ENCODE results near the gene IZUMO1R.
"Not testable (repeated sequence)": the region's sequence is repeated elsewhere in the genome, so short reads cannot be mapped to it uniquely, and the experiment has no call there.

Gene IZUMO1R

DNA sequence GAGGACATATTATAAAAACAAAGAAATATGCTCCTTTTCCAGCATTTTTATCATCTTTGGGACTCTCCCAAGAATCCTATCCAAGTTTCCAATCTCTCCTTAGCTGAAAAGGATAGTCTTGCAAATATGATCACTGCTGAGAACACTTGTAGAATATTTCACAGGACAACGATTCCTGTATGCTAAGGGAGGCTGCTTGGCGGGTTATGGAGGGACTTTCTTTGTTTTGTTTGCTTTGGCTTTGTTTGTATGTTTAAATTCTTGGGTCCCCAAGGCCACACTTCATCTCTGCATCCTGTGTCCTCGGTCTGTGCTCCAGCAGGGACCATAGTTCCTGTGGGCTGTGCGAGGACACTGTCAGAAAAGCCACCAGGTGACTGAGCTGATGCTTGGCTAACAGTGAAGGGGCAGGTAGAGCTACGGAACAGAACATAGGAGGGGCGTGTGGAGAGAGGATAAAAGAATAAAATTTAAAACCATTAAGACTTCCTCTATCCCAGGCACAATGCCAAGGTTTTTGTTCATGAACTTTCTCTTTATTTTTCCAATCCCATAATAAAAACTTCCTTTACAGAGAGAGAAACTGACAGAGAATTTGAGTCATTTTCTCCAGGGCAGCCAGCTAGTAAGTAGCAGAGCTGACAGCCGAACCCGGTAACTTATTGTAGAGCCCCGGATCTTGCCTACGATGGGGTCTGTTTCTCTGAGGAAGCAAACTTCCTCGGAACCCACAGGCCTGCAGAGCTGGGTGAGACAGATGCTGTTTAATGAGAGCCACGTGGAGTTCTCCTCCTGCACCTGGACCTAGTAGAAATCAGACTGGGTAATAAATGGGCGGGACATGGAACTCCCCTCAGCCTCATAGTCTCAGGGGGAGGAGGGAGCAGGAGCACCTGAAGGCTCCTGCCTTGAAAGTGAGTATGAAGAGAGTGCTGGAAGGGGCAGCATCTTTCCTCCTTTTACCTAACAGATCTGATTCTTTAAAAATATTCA is at the start of gene IZUMO1R:
TSS of gene IZUMO1R (plus strand) at position 615 of the 993 bp plus-strand sequence. CDS start 1,057 bp downstream, outside the sequence.
- DNase-seq, result no peak

GRCh38 chr11:94271885-94272372 is 32.5 kb upstream of the IZUMO1R start:
- DNase-seq, result no peak

DNA sequence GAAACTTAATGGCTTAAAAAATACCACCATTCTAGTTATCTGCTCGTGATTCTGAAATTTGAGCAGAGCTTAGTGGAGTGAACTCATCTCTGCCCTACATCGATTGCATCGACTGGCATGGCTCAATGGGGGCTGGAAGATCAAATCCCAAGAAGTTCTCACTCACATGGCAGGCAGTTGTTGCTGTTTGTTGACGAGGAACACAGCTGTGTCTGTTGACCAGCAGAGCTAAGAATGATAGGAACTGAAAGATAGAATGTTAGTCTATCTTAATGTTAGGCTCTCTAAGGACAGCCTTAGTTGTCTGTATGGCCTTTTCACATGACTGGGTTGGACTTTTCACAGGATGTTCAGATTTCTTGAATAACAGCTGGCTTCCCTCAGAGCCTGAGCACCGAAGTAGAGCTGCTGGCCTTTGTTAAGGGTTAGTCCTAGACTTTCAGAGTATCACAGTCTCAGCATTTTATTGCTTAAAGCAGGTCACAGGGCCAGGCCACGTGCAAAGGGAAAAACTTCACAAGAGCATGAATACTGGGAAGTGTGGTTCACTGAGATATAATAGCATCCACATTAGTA is 31.6 kb upstream of the IZUMO1R start:
- DNase-seq, result no peak

GRCh38 chr11:94275961-94276360 is 28.4 kb upstream of the IZUMO1R start:
- DNase-seq, result no peak

DNA sequence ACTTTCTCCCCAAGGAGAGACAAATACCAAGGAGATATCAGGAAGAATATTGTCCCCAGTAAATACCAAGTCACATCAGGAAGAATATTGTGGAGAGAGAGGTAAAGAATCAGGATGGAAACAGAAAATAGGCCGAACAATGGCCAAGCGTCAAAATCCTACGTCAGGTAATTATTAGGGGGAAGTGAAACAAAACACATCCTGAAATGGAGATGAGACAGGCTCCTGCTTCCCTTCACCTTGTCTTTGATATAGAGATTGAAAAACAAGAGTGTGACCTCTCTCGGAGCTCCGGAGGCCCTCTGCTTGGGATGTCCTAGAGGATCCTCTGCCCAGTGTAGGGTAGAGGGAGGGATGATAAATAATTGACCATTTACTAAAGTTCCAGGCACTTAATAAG is 27.4 kb upstream of the IZUMO1R start:
- DNase-seq, result no peak

GRCh38 chr11:94278207-94278606 is 26.2 kb upstream of the IZUMO1R start:
- DNase-seq, result not testable (repeated sequence)

- DNase-seq, result no peak
Observed at GRCh38 chr11:94279996-94280395, 24.4 kb upstream of the IZUMO1R start.

DNA sequence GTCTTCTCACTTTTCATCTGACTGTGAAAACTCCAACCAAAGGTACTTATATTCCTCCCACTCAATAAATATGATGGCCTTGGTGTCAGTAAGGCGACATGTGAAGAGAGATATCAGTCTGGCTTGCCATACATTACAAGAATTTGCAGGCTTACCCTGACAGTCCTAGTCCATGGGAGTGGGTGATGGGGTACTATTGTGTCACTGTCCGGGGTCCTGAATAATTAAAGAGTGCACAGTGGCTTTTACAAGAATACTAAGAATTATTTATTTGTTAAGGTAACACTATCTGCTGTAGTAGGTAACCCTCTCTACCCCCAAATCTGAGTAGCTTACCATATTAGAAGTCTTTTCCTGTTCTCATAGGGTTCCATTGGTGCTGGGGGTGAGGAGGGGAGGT is 23.1 kb upstream of the IZUMO1R start:
- no peak for DNase-seq

DNA sequence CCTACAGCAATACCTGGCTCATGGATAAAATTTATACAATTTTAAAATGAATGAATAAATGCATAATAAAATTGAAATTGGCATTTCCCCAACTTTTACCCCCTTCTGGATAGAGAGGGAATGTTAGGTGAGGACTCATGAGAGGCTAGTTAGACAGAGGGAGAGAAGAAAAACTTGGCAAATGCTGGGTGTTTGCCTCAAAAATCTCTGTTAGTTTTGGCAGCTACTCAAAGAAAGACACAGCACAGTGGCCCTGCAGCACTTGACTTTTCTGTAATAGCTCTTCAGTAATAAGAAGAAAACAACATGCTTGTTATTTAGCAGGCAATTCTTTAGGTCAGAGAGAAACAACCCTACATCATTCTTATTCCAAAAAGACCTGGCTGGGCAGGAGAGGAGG is 20.7 kb upstream of the IZUMO1R start:
- no peak for DNase-seq

GRCh38 chr11:94295534-94295933 is 8.8 kb upstream of the IZUMO1R start:
- DNase-seq, result no peak

DNA sequence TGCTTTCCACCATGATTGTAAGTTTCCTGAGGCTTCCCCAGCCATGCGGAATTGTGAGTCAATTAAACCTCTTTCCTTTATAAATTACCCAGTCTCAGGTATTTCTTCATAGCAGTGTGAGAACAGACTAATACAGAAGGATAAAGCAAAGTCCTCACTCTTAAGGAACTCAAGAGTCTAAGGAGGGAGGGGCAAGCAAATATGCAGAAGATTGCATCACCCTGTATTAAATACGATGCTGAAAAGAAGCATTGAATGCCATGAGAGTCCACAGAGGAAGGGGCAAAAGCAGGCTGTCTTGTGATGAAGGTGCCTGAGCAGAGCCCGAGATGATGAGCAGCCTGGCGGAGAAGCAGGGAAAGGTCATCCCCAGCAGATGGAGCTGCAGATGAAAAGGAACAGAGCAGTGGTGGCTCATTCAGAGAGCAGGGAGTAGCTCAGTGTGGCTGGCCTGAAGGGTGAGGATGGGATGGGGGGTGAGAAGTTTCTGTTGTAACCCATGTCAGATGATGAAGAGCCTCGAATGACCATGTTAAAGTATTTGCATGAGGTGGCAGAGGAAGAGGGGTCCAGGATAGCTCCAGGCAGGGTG is 6.3 kb upstream of the IZUMO1R start:
- no peak for DNase-seq

DNA sequence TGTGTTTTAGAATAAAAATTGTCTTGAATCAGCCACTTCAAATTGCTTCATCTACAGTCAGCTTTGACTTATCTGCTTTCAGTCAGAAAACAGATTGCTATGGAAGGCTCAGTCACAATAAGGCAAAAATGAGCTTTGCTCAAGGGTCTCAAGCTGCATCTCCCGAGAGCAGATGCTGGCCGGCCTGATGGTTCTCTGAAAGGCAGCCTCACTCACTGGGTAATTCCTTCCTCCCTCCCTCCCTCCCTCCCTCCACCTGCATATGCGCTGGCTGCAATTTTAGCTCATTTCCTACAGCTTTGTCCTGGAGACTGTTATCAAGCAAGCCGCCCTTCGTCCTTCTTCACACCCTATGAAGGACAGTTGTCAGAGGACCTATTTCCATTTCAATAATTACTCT is 1.6 kb upstream of the IZUMO1R start:
- DNase-seq, result no peak

GRCh38 chr11:94305146-94305545 is 766 bp downstream of the IZUMO1R start:
- no peak for DNase-seq

GRCh38 chr11:94307101-94307791 is 2.9 kb downstream of the IZUMO1R start:
- DNase-seq, result no peak

DNA sequence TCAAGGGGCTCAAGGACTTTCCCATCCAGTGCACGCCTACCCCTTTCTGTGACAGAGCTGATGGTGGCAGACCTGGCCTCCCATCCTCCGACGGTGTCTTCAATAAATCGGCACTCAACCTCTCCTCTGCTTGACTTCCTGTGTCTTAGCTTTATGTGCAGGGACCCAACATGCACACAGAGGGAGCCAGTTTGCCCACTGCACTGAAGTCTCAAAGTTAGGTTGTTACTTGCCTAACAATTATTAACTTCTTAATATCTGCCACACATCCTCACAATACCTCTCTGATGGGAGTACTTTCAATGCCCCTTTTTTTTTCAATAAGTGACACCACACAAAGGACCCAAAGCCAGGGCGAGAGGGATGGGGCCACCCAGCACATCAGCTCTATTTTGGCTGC is 3.6 kb downstream of the IZUMO1R start:
- no peak for DNase-seq

- no peak for DNase-seq
Observed at GRCh38 chr11:94309757-94310156, 5.4 kb downstream of the IZUMO1R start.

DNA sequence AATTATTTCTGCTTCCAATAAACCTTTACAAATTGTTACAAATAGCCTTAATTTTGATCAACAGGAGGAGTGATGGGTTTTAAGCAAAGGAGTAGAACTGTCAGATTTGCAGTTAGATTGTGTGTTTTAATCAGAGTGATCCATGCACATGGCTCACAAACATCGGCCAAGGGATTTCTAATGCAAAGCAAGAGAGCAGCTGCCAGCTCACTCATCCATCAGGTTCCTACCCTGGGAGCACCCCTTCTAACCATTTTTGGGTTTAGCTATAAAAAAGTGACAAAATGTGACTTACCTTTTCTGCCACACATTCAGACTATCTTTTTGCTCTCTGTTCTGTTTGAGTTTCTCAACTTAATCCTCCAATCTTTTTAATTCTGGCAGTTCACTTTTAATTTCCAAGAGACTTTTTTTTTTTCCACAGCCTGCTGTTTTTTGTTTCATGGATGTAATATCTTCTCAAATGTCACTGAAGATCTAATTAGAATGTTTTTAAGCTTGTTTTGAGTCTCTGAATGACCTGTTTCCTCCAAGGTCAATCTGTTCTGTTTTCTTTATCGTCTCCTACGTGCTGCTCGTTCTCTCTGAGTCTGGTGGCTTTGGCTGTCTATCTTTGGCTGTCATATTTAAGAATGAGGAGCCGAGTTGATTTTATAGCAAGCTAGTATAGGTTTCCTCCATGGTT is 6.0 kb downstream of the IZUMO1R start:
- DNase-seq, result no peak

DNA sequence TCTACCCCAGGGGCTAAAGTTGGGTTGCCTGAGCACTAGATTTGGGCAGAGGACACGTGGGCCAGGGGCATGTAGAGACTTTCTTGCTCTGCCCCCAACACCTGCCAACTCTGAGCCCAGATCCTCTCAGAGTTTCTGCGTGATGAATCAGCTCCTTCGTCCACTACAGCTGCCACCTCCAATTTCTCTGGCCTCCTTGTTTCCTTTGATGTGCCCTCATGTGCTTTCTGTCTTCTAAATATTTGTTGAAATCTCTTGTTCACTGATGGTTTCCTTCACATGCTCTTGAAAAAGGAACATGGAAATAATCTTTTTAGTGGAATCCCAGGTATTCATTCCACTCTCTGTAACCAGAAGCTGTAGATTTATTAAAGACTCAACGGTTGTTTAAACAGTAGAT is 8.0 kb downstream of the IZUMO1R start:
- DNase-seq, result no peak

DNA sequence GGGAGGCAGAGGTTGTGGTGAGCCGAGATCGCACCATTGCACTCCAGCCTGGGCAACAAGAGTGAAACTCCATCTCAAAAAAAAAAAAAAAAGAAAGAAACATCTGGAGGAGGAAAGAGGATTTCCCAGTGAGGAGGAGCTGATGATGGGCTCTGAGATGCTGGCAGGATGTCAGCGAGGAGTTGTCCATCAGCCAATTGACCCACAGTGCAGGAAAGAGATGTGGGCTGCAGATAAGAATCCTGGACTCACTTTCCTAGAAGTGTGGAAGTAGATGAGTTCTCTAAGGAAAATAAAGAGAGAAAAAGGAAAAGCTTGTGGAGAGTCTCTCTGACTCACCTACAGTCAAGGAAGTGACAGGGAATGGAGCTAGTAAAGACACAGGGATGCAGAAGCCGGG is 9.7 kb downstream of the IZUMO1R start:
- DNase-seq, result no peak

DNA sequence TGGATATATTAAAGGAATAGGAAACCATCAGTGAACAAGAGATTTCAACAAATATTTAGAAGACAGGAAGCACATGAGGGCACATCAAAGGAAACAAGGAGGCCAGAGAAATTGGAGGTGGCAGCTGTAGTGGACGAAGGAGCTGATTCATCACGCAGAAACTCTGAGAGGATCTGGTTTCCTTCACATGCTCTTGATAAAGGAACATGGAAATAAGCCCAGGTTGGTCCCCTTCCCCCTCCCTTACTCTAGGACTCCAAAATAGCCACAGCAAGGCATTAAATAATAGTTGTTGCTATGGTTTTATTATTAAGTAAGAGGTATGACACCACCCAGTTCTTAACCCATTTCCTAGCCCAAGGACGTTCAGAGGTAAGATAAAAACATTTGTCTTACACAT is 11.3 kb downstream of the IZUMO1R start:
- no peak for DNase-seq

DNA sequence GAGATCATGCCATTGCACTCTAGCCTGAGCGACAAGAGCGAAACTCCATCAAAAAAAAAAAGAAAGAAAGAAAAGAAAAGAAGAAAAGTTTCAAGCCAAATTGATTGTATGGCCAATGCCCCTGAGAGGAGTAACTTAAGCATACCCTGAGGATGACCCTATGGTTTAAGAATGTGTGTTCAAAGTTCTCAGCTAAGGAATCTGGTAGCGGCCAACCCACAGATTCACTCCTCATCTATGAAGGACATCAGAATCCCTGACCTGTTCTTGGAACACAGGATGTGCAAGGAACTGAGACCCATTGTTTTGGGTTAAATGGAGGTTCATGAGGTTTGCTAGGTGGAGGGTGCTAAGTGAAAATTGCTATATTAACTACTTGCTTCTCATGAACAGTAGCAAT is 18.1 kb downstream of the IZUMO1R start:
- DNase-seq, result no peak

- peak; percentile 20 for DNase-seq
Observed at GRCh38 chr11:94325681-94326080, 21.3 kb downstream of the IZUMO1R start.

- DNase-seq, result no peak
Observed at GRCh38 chr11:94326947-94327346, 22.6 kb downstream of the IZUMO1R start.
